Stimulated activated CD8-positive, alpha-beta memory T cell treated with anti-CD3 and anti-CD28 coated beads, Interleukin-12 subunit alpha, Interleukin-12 subunit beta, amount 100 ng/mL, for 4 hours (primary cell): ENCODE results near the gene CD244.
"Not testable (repeated sequence)": the region's sequence is repeated elsewhere in the genome, so short reads cannot be mapped to it uniquely, and the experiment has no call there.

Experiments used
- DNase-seq: peaks from one replicate; pipeline ENCODE4 v3.0.0-alpha.2; 2020; ENCODE audit warnings: low read depth

The CD244 gene

DNA sequence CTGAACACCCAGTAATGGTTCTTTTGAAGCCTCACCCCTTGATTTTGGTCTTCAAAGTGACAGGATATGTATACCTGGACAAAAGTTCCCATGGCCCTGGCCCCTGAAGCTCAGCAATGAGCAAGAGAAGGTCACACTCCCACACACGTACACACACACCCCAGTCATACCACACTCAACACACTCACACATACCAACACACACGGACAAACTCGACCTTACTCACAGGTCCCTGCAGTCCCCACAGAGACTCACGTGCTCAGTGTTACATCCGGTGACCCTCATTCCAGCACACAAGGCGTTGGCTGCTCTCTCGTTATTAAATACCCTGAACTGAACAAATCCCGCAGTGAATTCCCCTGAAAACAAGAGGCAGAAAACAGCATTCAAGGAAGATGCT is 16.4 kb upstream of the CD244 start:
- DNase-seq: no peak

DNA sequence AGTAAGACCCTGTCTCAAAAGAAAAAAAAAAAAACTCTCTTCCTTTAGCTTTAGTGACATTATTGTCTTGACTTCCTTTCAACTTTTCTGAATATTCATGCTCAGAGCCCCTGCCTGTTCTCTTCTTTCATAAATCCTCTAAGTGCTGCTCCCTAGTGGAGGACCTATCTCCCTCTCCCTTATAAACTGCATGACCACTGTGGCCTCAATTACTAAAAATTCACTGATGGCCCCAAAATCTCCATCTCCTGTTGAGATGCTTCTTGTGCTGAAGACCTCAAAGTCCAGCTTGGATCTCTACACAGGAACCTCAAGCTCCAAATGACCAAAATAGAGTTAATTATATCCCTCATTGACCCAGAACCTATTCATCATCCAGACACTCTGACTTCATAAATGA is 14.5 kb upstream of the CD244 start:
- DNase-seq: no peak

DNA sequence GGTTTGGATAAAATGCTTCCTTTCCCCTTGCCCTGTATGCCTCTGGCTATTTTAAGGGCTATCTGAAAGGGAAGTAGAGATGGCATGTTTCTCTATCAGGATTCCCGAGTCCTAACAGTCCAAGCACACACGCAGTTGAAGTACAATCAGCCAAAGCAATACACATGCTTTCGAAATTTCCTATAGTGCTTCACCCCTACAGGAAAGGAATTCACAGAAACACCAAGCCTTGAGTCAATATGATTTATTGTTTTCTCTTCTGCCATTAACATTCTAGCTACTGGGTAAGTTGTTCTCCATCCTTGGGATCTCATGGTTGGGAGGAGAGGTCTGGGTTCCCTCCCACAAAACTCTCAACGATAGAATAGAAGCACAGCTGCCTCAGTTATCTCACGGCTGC is 13.6 kb upstream of the CD244 start:
- DNase-seq: no peak

DNA sequence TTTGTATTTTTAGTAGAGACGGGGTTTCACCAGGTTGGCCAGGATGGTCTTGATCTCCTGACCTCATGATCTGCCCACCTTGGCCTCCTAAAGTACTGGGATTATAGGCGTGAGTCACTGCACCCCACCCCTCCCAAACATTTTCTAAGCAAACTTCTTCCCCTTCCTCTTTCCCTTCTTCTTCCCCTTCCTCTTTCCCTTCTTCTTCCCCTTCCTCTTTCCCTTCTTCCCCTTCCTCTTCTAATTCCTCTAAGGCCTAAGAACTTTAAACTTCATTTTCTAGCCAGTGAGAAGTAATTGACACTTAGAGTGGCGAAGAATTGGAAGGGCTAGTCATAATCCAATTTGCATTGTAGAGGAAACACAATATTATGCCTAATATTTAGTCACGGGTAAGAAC is 12.9 kb upstream of the CD244 start:
- not testable (repeated sequence) for DNase-seq

DNA sequence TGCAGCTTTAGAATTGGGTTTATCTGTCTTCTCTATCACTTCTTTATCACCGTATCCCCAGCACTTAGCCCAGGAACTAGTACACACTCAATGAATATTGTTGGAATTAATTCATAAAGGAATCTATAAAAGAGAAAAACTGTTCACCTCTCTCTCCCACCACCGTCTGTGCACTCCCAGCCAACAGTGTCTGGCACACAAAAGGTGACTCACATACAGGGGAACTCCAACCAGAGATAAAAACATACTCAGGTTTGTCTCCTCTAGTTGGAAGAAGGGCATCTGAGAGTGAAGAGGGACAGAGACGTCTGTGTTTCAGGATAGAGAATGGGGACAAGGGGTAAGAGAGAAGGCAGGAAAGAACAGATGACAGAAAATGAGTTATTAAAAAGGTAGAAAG is 12.2 kb upstream of the CD244 start:
- no peak for DNase-seq

DNA sequence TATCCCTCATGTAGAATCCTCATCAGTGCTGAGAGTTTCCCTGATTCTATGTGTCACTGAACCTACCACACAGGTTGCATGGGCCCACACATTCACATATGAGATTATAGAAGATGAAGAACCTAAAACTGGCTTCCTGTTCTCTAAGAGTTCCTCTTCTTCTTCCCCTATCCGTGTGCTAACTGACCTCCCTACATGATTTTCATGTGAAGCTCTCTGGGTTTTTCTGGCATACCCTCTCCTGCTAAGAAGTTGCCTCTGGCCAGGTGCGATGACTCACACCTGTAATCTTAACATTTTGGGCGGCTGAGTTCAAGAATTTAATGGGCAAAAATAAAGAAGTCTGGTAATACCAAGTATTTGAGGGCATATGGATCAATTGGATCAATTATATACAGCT is 5.5 kb upstream of the CD244 start:
- no peak for DNase-seq

DNA sequence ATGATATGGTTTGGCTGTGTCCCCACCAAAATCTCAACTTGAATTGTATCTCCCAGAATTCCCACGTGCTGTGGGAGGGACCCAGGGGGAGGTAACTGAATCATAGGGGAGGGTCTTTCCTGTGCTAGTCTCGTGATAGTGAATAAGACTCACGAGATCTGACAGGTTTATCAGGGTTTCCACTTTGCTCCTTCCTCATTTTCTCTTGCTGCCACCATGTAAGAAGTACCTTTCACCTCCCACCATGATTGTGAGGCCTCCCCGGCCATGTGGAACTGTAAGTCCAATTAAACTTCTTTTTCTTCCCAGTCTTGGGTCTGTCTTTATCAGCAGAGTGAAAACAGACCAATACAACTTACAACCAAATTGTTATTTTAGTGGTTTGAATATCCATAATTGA is 5.0 kb upstream of the CD244 start:
- DNase-seq: not testable (repeated sequence)

DNA sequence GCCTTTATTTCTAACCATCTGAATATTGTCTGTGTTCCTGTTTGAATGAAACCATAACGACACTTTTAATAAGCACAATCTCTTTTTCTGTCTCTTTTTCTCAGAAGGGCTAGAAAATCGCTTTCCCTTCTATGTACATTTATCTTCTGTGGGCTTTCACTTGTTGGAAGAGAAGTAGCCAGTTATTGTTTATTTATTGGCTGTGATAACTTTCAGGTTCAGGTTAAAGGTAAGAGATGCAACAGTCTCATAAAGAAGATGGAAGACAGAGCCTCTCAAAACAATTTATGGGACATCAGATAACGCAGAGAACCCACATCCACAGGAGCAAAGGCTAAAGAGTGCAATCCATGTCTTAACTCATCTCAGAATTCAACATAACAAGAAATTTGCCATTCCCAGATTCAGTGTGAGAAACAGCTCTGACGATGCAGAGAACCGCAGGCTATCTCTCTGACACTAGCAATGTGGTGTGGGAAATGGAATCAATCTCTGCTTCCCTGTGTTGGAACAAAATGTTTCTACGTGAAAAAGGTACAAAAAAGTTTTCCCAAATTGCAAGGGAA is 4.1 kb upstream of the CD244 start:
- DNase-seq: no peak

DNA sequence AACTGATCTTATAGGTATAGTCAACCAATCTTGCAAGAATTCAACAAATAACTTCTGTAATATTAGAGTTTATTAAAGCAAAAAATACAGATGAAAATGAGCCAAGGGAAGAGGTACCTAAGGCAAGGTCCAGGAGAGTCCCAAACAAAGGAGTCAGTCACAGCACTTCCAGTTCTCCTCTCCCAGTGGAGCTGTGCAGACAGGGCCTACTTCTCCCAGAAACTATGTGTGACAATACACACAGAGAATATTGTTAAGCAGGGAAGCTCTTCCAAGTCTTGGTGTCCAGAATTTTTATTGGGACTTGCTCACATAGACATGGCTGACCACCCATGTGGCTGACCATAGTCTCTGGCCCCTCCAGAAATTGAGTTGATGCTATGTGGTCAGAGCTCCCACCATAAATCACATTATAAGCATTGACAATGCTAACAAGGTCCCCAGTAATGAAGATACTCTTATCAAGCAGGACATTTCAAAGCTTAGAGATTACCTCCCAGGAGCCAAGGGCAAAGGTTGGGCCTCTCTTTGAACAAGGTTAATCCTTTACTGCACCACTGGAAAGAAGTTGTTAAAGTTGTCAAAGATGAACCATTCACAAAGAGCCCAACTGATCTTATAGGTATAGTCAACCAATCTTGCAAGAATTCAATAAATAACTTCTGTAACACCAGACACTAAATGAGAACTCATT is 3.5 kb upstream of the CD244 start:
- no peak for DNase-seq

DNA sequence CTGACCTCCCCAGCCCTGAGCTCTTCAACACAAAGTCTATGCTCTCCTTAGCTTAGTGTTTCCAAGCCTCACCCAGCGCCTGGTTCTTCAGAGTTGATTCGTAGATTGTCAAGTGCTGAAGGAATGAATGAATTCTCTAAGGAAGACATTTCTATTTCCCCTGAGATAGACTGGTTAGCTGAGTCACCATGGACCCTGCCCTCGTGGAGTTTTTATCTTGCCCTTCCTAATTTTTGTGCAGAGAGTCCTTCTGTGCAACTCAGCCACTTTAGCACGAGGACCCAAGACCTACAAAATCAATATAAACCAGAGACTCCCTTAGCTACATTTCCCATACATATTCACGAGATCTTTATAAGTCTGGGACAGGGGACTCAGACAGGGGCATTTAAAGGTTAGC is 2.6 kb upstream of the CD244 start:
- no peak for DNase-seq

DNA sequence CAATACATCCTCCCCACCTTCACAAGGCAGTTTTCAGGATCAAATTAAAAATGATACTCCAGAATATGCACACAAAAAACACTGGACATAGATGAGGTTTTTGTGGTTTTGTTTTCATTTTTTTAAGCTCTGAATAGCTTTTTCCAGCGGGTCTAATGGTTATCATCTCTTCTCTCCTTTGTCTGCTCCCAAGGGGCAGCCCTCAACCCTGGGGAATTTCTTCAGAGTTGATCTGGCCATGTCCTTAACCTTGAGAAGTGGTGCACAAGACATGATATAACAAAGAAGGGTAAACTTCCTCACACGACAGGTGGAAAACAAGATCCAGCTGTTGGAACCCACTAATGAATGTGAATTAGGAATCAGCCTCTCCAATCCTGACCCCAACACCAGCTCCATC is 1.5 kb upstream of the CD244 start:
- no peak for DNase-seq

DNA sequence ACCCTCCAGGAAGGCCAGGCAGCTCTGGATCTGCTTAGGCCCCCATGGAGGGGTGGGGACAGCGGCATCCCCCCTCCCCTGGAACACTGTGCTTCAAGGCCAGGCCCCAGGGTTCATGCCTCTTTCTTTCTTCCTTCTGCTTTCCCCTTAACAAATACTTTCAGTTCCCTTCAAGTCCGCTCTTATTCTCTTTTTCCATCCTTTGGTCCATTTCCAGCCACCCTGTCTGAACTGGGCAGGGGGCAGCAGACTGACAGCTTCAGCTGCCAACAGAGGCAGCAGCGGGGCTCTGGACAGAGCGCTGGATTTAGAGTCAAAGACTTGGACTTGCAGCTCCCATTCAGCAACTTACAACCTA is 1.1 kb upstream of the CD244 start:
- no peak for DNase-seq

DNA sequence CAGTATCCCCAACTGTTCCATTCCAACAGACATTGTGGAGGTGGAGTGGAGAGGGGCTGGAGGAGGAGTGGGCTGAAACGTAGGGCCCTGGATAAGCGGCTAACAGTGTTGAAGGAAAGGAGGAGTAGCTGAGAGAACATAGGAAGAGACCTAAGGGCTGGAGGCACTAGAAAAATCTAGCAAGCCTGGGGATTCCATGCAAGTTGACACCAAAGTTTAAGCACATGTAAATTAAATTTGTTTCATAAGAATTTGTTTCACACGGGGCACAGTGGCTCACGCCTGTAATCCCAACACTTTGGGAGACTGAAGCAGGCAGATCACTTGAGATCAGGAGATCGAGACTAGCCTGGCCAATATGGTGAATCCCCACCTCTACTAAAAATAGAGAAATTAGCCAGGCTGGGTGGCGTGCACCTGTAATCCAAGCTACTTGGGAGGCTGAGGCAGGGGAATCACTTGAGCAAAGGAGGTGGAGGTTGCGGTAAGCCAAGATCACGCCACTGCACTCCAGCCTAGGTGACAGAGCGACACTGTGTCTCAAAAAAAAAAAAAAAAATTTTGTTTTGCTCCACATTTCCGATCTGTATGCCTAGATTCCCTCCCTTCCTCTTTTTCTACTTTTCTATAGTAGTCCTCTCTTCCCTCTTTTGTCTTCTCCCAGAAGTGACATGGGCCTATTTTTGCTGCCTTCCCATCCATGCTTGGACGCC is 530 bp upstream of the CD244 start:
- DNase-seq: no peak

DNA sequence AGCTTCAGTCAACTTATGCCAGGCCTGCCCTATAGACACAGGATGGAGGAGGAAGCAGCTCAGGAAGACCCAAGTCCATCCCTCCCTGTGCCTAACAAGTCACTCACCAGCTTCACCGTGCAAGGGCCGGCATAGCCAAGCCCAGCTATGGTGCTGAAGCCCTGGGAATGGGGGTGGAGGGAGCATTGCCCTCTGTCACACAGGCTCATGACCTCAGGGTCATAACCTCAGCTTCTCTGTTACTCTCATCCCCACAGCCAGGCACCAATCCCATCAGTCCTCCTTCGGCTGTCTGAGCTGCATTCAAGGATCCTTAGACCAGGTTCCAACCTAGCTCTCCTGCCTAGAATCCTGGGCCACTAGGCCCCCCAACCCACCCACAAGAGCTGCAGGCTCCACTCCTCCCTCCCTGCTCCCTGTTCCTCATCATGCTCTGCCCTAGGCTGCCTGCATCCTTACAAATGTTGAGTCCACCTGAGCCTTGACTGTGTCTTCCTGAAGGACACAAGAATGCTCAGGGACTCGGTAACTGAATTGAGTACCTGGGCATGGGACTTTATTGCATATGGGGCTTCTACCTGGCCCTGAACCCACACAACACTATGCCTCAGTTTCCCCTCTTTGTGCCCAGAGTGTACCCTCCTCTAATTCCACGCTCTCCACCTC is 1.7 kb downstream of the CD244 start:
- no peak for DNase-seq

DNA sequence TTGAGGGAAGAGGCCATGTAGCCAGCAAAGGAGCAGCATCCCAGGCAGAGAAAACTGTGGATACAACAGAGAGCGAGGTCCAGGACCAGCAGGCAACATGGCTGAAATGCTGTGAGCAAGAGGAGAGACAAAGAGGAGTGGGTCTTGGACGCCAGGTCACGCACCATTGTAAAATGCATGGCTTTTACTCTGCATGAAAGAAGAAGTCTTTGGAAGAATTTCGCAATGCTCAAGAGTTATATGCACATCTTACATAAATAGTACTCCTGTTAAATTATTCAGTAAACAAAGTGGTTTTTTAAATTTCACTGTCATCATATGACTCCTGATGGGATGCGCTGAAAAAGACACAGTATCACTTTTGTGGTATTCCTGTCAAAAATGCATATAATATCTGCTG is 3.5 kb downstream of the CD244 start:
- no peak for DNase-seq

DNA sequence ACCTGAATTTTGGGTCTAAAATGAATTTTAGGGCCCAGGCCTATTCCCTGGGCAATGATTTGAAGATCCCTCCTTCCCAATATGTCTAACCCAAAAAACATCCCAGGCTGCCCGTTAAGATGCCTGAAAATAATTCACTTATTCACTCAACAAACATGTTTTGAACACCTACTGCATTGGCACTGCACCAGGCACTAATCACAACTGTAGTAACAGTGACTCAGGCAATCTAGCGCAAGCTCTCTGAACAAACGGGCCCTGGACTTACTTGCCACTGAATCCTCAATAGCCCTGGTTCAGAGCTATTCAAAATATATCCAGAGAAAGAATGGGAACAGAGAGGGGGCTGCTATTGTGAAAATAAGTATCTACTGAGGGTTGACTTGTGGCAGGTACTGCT is 4.2 kb downstream of the CD244 start:
- DNase-seq: no peak

DNA sequence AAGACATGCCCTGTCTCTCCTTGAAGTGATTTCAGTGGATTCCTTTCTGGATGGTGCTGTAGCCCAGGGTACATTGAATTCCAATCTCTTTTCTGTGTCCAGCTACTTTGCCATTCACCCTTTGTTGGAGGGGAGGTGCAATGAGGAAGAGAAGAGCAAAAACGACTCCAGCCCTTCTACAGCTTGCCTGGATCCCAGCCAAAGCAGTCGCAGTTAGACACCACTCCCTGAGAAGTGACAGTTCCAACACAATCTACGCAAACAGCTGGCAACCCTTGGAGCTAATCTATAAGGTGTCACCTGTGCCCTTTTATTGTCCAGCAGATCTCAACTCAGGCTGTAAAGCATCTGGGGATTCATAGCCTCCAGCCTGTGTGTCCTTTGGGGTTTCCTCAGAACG is 4.6 kb downstream of the CD244 start:
- no peak for DNase-seq

DNA sequence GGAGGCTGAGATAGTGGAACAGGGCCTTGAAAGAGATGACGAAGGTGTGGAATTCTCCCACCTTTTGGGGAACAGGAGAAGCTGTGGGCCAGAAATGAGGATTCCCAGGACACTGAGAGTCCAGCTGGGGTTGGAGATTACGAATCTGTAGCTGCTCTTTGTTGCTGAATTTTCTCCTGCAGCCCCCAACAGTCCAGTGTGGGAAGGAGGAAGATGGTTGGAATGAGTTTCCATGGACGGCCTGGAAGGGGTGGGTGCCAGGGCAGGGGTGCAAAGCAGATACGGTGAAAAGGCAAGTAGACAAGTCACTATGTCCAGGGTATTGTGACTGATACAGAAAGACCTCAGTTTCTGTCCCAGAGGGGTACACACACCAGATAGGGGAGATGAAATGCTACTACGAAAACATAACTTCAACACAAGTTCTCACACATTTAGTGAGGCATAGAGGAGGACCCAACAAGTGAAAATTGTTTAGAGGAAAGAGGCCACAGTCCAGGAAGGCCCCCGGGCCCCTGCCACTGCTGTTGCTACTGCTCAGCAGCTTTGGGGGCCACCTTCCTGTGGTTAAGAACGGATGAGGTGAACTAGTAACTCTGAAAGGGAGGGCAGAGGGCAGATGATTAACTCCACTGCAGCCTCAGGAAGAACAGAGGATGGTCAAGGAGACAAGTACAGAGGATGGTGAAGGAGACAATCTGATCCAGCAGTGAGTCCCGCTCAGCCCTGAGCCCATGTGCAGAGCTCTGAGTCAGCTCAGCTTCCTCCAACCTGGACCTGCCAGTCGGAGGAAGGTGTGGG is 7.3 kb downstream of the CD244 start:
- no peak for DNase-seq

DNA sequence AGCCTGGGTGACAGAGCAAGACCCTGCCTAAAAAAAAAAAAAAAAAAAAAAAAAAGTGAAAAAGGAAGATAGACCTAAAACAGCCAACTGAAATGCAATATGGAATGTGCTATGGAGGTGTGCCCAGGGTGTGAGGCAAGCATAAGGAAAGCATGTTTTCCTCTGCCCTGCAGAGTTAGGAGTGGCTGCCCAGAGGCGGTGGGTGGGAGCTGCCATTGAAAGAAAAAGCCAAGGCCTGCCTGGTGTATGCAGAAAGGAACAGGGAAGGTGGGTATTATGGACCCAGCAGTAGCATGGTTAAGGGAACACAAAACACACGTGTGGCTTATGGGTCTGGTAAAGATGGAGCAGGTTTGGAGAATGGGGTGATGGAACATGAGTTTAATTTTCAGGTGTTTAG is 8.9 kb downstream of the CD244 start:
- no peak for DNase-seq

DNA sequence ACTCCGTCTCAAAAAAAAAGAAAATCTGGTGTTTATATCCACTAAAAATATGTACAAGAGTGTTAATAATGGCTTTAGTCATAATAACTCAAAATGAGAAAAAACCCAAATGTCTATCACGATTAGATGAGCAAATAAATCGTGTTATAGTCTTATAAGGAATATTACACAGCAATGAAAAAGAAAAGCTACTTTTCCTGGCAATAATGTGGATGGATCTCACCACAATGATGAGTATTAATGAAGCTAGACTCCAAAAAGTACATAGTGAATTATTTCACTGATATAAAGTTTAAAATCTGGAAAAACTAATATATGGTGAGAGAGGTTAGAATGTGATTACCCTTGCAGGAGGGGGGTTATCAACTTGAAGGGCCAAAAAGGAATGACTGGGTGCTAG is 9.7 kb downstream of the CD244 start:
- DNase-seq: no peak

DNA sequence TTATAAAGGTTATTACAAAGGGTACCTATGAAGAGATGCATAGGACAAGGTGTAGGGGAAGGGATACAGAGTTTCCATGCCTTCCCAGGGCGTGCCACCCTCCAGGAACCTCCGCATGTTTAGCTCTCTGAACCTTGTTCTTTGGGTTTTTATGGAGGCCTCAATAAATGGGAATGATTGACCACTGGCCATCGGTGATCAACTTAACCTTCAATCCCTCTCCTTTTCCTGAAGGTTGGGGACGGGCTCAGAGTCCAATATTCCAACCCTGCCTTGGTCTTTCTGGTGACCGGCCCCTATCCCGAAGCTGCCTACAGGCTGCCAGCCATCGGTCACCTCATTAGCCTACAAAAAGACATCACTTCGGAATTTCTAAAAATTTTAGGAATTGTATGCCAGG is 11.7 kb downstream of the CD244 start:
- no peak for DNase-seq

DNA sequence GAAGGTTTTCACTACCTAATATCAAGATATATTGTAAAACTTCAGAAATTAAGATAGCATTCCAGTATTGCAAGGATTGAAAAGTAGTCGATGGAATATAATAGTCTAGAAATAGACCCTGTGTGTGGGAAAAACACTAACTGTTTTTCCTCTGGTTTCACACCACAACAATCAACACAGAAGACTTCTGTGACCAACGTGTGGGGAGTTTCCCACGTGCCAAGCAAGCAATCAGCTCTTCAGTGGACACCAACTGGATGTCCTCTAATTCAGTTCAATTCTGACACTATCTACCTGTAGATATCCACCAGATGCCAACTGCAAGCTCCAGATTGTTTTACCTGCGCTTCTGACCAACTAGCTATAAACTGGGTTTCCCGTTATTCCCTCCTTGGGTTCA is 12.1 kb downstream of the CD244 start:
- DNase-seq: no peak

DNA sequence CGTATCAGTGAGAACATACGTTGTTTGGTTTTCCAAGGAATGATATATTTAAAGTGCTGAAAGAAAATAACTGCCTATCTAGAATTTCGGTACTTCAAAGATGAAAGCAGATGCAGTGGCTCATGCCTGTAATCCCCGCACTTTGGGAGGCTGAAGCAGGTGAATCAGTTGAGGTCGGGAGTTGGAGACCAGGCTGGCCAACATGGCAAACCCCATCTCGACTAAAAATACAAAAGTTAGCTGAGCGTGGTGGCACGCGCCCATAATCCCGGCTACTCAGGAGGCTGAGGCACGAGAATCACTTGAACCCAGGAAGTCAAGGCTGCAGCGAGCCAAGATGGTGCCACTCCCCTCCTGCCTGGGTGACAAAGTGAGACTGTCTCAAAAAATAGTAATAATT is 16.4 kb downstream of the CD244 start:
- no peak for DNase-seq
